Prostate gland (tissue), 2 donors: Measurements from ENCODE around the gene ARHGAP31.

Experiments used
- POLR2A ChIP-seq: fragments of 450-650 bp; IDR thresholded peaks from one replicate; pipeline ENCODE4 v1.6.1; 2016; ENCODE audit warnings: antibody characterized with exemption, mild to moderate bottlenecking
- TF ChIP-seq, protein P1 (sequence below), 4 experiments: fragments of 200-600 bp in 2 of 4; fragments of 450-650 bp in 2 of 4; sonication (generic) in 2 of 4; IDR thresholded peaks; 1 replicate in 3 of 4; 2 replicates in 1 of 4; pipeline ENCODE4 v1.5.1; 2016 to 2019; ENCODE audit warnings: antibody characterized with exemption in 4 of 4, mild to moderate bottlenecking in 2 of 4, moderate library complexity in 2 of 4

DNA sequence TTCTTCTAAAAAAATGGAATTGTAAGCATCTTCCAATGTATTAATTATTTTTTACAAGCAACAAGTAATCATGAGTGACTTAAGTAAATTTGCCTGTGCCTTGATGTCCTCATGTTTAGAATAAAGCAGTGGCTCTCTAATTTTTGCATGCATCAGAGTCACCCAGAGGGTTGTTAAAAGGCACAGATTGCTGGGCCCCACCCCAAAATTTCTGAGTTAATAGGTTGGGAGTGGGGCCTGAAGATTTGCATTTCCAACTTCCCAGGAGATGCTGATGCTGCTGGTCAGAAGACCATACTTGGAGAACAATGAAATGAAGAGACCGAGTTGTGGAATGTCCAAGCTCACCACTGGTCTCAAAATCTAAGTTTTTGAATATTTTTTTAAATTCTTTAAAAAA, 70.2 kb downstream of the ARHGAP31 start:
- TF ChIP-seq POLR2A = no peak
- TF ChIP-seq, protein P1, sequence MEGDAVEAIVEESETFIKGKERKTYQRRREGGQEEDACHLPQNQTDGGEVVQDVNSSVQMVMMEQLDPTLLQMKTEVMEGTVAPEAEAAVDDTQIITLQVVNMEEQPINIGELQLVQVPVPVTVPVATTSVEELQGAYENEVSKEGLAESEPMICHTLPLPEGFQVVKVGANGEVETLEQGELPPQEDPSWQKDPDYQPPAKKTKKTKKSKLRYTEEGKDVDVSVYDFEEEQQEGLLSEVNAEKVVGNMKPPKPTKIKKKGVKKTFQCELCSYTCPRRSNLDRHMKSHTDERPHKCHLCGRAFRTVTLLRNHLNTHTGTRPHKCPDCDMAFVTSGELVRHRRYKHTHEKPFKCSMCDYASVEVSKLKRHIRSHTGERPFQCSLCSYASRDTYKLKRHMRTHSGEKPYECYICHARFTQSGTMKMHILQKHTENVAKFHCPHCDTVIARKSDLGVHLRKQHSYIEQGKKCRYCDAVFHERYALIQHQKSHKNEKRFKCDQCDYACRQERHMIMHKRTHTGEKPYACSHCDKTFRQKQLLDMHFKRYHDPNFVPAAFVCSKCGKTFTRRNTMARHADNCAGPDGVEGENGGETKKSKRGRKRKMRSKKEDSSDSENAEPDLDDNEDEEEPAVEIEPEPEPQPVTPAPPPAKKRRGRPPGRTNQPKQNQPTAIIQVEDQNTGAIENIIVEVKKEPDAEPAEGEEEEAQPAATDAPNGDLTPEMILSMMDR (IDR thresholded peaks at IDR 0.05) = no peak
